ENCODE measurements around the gene CLK3.
A peak's percentile ranks its signal among the peaks of the same experiment; 100 is the strongest.
"Not testable (repeated sequence)": the region's sequence is repeated elsewhere in the genome, so short reads cannot be mapped to it uniquely, and the experiment has no call there.

The CLK3 gene

DNA sequence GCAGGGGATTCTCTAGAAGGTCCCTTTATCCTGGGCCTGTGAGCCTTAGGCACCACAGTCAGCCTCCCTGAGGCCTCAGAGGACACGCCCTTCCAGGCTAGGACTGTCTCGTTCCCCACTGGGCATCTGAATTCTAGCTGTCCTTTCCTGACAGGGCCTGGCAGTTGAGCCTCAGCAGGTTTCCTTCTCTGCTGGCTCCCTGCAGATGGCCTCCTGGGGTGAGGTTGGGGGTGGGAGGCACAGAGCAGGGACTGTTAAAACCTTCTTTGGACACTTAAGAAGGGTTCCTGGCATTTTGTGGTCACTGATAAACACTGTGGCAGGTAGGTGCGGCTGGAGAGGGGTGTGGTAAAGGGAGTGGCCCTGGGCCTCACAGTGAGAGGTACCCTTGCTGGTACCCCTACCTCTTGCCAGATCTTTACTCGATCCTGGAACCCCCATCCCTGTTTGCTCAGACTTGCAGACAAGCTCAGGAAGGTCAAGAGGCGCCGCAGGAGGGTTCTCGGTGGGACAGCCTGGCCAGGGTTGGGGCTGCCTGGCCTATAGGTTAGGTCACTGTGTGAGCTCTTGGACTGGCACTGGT lies 8.5 kb downstream of the CLK3 start:
- H3K4me1 Mint-ChIP-seq (ENCODE audit: low read depth), result peaks cover 58% of the 10 kb centered on the region
- H3K4me3 Mint-ChIP-seq, result no peak overlapping the region
- peaks cover 5% of the 10 kb centered on the region for H3K36me3 Mint-ChIP-seq
- peak overlapping the region; percentile 58 for H3K27ac Mint-ChIP-seq
- H3K27me3 Mint-ChIP-seq, result no peaks in the 10 kb centered on the region
- H3K9me3 Mint-ChIP-seq (ENCODE audit: low read depth), result no peaks in the 10 kb centered on the region

DNA sequence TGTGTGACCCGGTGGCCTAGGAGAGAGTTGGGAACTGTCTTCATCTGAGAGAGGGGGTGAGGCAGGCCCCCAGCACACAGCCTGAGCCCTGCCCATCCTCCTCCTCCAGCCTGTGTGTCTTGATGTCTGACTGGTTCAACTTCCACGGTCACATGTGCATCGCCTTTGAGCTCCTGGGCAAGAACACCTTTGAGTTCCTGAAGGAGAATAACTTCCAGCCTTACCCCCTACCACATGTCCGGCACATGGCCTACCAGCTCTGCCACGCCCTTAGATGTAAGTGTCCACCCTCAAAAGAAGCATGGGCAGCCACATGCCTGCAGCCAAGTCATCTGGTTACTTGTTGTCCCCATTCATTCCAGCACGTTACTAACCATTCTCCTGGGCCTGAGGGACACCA lies 10.1 kb downstream of the CLK3 start:
- H3K9me3 Mint-ChIP-seq (ENCODE audit: low read depth), result no peaks in the 10 kb centered on the region
- no peaks in the 10 kb centered on the region for H3K27me3 Mint-ChIP-seq
- H3K4me1 Mint-ChIP-seq (ENCODE audit: low read depth), result peaks cover 48% of the 10 kb centered on the region
- peaks cover 5% of the 10 kb centered on the region for H3K36me3 Mint-ChIP-seq
- no peak overlapping the region for H3K4me3 Mint-ChIP-seq
- peak overlapping the region; percentile 88 for H3K27ac Mint-ChIP-seq

DNA sequence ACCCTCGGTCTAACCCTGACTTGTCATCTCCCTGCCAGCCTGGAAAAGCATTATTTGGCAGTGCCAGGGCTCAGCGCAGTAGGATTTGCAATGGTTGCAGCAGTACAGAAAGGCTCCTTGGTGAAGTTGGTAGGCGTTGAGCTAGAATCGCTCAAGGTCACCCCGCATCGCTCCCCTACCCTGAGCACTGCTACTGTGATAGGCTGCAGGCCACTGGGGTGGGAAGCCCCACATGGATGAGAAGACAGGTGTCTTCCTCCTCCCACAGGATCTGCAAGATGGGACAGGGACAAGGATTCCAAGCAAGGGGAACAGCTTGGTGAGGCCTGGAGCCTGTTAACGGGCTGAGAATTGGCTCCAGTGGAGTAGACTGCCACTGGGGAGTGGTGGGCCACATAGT lies 10.7 kb downstream of the CLK3 start:
- Mint-ChIP-seq H3K4me1 (ENCODE audit: low read depth) (peaks cover 41% of the 10 kb centered on the region), H3K36me3 (peaks cover 5% of the 10 kb centered on the region), H3K9me3 (ENCODE audit: low read depth) (no peaks in the 10 kb centered on the region), H3K27ac (peak overlapping the region; percentile 88), H3K4me3 (no peak overlapping the region), H3K27me3 (no peaks in the 10 kb centered on the region)

DNA sequence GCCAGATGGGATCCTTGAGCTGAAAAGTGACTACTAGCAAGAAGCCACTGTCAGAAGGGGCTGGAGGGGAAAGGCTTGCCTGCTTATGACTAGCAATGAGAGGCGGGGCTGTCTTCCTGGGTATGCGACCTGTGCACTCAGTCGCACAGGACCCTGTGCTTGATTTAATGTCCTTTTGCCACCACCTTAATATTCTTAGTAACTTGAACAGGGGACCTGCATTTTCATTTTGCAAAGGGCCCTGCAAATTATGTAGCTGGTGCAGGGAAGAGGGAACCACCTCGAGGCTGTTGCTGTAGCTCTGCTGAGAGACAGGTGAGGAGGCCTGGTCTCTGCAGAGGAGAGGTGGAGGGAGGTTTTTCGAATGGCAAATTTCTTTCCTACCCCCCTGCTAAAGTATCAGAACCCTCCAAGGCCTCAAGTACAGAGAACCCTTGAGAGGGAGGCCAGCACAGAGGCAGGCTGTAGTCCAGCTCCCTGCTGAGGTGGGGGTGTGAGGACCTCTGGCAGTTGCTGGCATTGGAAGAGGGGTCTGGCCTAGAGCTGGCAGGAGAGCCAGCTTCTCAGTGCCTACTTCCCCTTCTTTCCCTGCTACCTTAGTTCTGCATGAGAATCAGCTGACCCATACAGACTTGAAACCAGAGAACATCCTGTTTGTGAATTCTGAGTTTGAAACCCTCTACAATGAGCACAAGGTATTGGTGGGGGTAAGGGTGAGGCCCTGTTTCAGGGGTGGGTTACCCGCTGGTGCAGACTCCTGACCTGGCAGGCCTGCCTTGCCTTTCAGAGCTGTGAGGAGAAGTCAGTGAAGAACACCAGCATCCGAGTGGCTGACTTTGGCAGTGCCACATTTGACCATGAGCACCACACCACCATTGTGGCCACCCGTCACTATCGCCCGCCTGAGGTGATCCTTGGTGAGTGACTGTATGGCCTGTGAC lies 11.4 kb downstream of the CLK3 start:
- no peaks in the 10 kb centered on the region for H3K27me3 Mint-ChIP-seq
- H3K36me3 Mint-ChIP-seq, result peaks cover 5% of the 10 kb centered on the region
- H3K27ac Mint-ChIP-seq, result peak overlapping the region; percentile 88
- H3K4me1 Mint-ChIP-seq (ENCODE audit: low read depth), result peaks cover 39% of the 10 kb centered on the region
- H3K9me3 Mint-ChIP-seq (ENCODE audit: low read depth), result no peaks in the 10 kb centered on the region
- H3K4me3 Mint-ChIP-seq, result peak overlapping the region; percentile 47

DNA sequence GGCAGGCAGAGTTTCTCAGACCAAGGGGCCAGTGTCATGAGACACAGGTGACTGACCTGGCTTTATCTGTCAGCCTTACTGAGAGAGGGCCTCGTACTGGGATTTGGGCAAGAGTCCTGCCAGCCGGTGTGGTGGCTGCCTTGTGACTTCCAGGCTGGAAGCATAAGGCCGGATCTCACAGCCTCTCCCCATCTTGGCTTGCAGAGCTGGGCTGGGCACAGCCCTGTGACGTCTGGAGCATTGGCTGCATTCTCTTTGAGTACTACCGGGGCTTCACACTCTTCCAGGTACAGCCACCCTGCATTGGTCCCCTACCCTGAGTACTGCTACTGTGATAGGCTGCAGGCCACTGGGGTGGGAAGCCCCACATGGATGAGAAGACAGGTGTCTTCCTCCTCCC lies 12.1 kb downstream of the CLK3 start:
- Mint-ChIP-seq H3K27ac (peak overlapping the region; percentile 82), H3K4me1 (ENCODE audit: low read depth) (peaks cover 41% of the 10 kb centered on the region), H3K9me3 (ENCODE audit: low read depth) (no peaks in the 10 kb centered on the region), H3K27me3 (no peaks in the 10 kb centered on the region), H3K4me3 (peak overlapping the region; percentile 13), H3K36me3 (peaks cover 5% of the 10 kb centered on the region)

DNA sequence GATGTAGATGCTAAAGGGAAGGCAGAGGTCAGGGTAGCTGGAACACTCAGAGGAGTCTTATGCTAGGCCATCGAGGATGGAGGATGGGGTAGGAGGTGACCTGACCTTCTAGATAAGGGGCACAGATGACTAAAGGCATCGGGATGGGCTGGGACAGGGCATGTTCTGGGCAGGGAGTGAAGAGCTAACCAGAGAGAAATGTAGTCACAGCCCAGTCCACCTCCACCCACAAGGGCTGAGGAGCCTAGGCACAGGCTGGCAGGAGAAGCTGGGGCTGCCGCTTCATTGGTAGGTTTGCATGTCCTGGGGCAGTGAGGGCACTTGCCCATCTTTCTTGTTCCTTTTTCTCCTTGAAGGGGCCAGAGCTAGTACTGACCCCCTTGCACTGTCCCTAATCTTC lies 12.6 kb downstream of the CLK3 start:
- Mint-ChIP-seq H3K36me3 (peaks cover 5% of the 10 kb centered on the region), H3K4me1 (ENCODE audit: low read depth) (peaks cover 41% of the 10 kb centered on the region), H3K27me3 (no peaks in the 10 kb centered on the region), H3K9me3 (ENCODE audit: low read depth) (no peaks in the 10 kb centered on the region), H3K4me3 (no peak overlapping the region), H3K27ac (peak overlapping the region; percentile 82)

DNA sequence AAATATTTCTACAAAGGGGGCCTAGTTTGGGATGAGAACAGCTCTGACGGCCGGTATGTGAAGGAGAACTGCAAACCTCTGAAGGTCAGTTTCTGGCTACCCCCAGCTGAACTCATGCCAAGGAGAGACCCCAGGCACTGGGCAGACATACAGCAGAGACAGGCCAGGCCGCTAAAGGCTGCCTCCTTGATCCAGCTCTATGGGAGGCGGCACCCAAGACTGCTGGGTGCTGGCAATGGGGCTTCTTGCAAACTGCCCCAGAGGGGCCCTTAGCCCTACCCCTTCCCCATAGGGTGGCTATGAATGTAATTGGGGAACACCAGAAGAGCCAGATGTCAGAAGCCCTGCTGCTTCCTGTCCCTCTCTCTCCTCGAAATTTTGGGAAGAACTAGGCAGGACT lies 13.3 kb downstream of the CLK3 start:
- no peaks in the 10 kb centered on the region for H3K27me3 Mint-ChIP-seq
- no peaks in the 10 kb centered on the region for H3K9me3 Mint-ChIP-seq (ENCODE audit: low read depth)
- H3K4me3 Mint-ChIP-seq, result no peak overlapping the region
- H3K27ac Mint-ChIP-seq, result peak overlapping the region; percentile 41
- H3K36me3 Mint-ChIP-seq, result peaks cover 5% of the 10 kb centered on the region
- H3K4me1 Mint-ChIP-seq (ENCODE audit: low read depth), result peaks cover 41% of the 10 kb centered on the region

DNA sequence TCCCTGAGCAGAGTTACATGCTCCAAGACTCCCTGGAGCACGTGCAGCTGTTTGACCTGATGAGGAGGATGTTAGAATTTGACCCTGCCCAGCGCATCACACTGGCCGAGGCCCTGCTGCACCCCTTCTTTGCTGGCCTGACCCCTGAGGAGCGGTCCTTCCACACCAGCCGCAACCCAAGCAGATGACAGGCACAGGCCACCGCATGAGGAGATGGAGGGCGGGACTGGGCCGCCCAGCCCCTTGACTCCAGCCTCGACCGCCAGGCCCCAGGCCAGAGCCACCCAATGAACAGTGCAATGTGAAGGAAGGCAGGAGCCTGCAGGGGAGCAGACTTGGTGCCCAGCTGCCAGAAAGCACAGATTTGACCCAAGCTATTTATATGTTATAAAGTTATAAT lies 14.1 kb downstream of the CLK3 start:
- H3K36me3 Mint-ChIP-seq; H3K9me3 Mint-ChIP-seq (ENCODE audit: low read depth); H3K27ac Mint-ChIP-seq; H3K4me3 Mint-ChIP-seq; H3K27me3 Mint-ChIP-seq: not testable (repeated sequence)
- H3K4me1 Mint-ChIP-seq (ENCODE audit: low read depth), result peaks cover 37% of the 10 kb centered on the region

DNA sequence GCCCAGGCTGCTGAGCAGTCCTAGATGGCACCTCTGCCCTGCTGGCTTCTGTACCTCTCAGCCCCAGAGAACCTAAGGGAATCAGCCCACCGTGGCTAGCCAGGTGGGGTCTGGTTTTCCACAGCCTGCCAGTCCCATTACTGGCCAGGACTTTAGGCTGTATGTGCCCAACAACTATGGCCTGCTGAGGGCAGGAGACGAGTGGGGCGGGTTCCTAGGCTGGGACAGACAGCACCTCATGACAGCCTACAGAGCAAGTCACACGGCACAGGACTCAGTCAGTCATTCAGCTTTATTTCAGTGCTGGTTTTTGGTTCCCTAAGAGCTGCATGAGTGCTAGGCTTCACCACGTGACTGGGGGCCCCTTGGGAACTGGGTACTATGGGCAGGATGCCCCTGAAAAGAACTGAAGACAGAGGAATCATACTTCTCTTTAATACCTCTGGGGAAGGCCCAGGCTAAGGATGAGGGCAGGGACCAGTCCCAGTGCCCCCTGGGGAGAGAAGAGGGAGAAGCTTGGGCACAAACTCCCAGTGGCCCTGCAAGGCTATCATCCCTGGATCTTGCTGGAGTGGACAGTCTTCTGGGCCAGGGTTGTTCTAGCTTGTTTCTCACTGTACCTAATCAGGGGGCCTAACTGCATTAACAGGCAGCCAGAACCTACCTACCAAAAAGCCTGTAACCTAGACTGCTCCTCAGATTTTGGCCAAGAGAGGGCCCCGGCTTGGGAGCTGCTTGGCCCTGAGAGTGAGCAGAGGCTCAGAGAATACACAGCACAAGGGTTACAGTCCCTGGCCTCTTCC lies 14.8 kb downstream of the CLK3 start:
- peaks cover 5% of the 10 kb centered on the region for H3K36me3 Mint-ChIP-seq
- no peaks in the 10 kb centered on the region for H3K9me3 Mint-ChIP-seq (ENCODE audit: low read depth)
- no peaks in the 10 kb centered on the region for H3K27me3 Mint-ChIP-seq
- H3K4me1 Mint-ChIP-seq (ENCODE audit: low read depth), result peaks cover 30% of the 10 kb centered on the region
- no peak overlapping the region for H3K4me3 Mint-ChIP-seq
- peak overlapping the region; percentile 61 for H3K27ac Mint-ChIP-seq

DNA sequence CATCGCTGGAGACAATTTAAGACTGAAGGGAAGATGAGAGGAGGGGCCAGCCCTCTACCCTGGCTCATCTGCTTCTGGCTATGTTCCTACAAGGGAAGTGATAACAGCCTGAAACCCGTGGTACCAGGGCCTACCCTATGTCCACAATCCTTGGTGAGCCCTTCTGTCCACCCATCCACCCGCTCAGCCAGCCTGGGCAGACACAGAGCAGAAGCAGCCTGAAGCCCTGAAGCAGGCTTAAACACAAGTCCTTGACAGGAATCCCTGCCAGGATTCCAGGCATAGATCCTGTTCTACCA lies 15.4 kb downstream of the CLK3 start:
- H3K4me3 Mint-ChIP-seq, result no peak overlapping the region
- H3K27me3 Mint-ChIP-seq, result no peaks in the 10 kb centered on the region
- H3K4me1 Mint-ChIP-seq (ENCODE audit: low read depth), result peaks cover 25% of the 10 kb centered on the region
- no peak overlapping the region for H3K27ac Mint-ChIP-seq
- peaks cover 2% of the 10 kb centered on the region for H3K36me3 Mint-ChIP-seq
- no peaks in the 10 kb centered on the region for H3K9me3 Mint-ChIP-seq (ENCODE audit: low read depth)

DNA sequence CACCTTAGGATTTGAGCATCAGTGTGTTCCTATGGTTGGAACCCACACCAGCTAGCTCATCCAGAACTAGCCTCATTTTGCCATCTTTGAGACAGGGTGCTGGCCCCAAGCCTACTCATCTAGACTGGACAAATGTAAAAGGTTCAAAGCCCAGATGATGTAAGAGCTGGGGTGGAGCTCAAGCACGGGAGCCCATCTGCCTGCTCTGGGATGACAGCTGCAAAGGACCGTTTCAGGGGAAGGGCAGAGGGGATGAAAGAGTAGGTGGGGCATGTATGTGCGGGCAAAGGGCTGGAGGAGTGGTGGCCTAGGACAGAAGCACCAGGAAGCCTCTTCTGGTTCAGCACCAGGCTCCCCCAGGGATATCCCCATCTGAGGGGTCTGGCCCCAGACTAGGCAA lies 15.8 kb downstream of the CLK3 start:
- no peaks in the 10 kb centered on the region for H3K9me3 Mint-ChIP-seq (ENCODE audit: low read depth)
- no peak overlapping the region for H3K27ac Mint-ChIP-seq
- peaks cover 2% of the 10 kb centered on the region for H3K36me3 Mint-ChIP-seq
- no peaks in the 10 kb centered on the region for H3K27me3 Mint-ChIP-seq
- H3K4me1 Mint-ChIP-seq (ENCODE audit: low read depth), result peaks cover 21% of the 10 kb centered on the region
- H3K4me3 Mint-ChIP-seq, result no peak overlapping the region

DNA sequence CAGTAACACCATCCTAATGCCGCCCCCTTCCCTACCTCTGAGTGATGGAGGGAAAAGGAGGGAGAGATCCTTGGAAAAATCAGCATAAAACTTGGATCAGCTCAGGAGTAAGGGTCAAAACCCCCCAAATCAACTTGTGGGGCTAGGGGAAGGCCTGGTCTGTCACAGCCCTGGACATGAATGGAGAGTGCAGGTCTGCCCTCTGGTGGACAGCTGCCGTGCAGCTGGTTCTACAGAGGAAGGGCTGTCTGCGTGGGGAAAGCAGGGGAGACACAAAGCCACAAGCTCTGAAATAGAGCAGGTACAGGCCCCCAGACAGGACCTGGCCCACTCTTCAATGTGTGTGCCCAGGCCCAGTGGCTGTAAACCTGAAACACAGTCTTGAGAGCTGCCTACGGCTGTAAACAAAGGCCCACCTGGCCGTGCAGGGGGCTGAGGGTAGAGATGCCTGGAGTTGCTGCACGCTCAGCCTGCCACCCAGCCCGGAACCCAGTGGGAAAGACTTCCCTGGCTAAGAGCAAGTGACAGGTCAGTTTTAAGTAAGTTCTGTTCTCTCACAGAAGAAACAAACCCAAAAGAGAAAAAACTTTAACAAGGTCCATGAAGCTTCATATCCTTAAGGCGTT lies 16.4 kb downstream of the CLK3 start:
- Mint-ChIP-seq H3K27ac (no peak overlapping the region), H3K4me1 (ENCODE audit: low read depth) (peaks cover 16% of the 10 kb centered on the region), H3K9me3 (ENCODE audit: low read depth) (no peaks in the 10 kb centered on the region), H3K36me3 (peaks cover 2% of the 10 kb centered on the region), H3K27me3 (no peaks in the 10 kb centered on the region), H3K4me3 (no peak overlapping the region)

DNA sequence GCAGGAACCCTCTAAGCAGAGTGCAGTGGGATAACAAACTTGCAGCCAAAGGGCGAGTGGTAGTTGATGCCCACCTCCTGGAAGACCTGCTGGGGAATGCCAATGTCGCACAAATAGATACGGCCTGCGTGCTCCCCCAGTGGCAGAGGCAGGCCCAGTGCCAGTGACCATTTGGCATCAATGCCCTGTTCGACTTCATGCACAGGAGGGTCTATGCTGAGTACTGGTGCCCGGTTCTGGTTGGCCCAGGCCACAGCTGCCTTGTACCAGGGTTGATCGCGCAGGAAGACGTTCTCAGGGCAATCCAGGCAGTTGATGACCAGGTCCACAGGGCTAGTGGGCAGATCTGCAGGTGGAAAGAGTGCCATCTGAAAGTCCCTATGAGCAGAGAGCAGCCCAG lies 17.0 kb downstream of the CLK3 start:
- Mint-ChIP-seq H3K27ac (no peak overlapping the region), H3K27me3 (no peaks in the 10 kb centered on the region), H3K4me3 (no peak overlapping the region), H3K36me3 (peaks cover 2% of the 10 kb centered on the region), H3K4me1 (ENCODE audit: low read depth) (peaks cover 11% of the 10 kb centered on the region), H3K9me3 (ENCODE audit: low read depth) (no peaks in the 10 kb centered on the region)

DNA sequence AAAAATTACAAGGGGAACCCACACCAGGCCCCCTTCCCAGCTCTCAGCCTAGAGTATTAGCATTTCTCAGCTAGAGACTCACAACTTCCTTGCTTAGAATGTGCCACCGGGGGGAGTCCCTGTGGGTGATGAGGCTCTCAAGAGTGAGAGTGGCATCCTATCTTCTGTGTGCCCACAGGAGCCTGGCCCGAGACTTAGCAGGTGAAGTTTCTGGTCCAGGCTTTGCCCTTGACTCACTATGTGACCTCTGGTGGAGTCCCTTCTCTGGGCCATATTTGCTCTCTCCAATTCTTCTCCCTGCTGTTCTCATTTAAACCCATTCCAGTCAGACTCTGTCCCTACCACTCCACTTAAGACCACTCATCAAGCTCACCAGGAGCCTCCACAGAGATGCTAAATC lies 18.1 kb downstream of the CLK3 start:
- H3K9me3 Mint-ChIP-seq (ENCODE audit: low read depth), result no peaks in the 10 kb centered on the region
- H3K36me3 Mint-ChIP-seq, result no peaks in the 10 kb centered on the region
- no peak overlapping the region for H3K4me3 Mint-ChIP-seq
- H3K27ac Mint-ChIP-seq, result no peak overlapping the region
- H3K4me1 Mint-ChIP-seq (ENCODE audit: low read depth), result peaks cover 3% of the 10 kb centered on the region
- no peaks in the 10 kb centered on the region for H3K27me3 Mint-ChIP-seq

DNA sequence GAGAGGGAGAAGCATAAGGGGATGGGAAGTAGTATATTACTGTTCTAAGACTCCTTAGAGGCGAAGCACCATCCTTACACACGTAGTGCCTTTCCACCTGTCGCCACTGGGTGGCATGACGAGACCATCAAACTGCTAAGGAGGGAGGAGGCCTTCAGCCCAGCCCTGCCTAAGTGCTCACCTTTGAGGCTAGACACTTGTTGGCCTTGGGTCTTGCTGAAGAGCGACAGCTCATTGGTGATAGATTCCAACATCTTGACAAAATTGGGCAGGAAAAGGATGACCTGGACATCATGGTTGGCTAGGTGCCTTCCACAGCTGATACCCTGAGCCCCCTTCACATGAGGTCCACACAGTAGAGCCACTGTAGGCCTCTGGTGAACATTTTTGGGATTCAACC lies 19.6 kb downstream of the CLK3 start:
- H3K36me3 Mint-ChIP-seq, result no peaks in the 10 kb centered on the region
- peak overlapping the region; percentile 34 for H3K27ac Mint-ChIP-seq
- H3K9me3 Mint-ChIP-seq (ENCODE audit: low read depth), result no peaks in the 10 kb centered on the region
- H3K4me1 Mint-ChIP-seq (ENCODE audit: low read depth), result peaks cover 3% of the 10 kb centered on the region
- H3K4me3 Mint-ChIP-seq, result no peak overlapping the region
- H3K27me3 Mint-ChIP-seq, result no peaks in the 10 kb centered on the region

Measured in activated naive CD8-positive, alpha-beta T cell (primary cell).